Measurements from ENCODE around the gene HAND1. TPM values are rescaled to one million over a fixed set of nuclear protein-coding genes. Genes with fewer than 3 reads are reported as not detected.

HAND1 gene
- total RNA-seq, 1 donor from 2014 or later: not detected

DNA sequence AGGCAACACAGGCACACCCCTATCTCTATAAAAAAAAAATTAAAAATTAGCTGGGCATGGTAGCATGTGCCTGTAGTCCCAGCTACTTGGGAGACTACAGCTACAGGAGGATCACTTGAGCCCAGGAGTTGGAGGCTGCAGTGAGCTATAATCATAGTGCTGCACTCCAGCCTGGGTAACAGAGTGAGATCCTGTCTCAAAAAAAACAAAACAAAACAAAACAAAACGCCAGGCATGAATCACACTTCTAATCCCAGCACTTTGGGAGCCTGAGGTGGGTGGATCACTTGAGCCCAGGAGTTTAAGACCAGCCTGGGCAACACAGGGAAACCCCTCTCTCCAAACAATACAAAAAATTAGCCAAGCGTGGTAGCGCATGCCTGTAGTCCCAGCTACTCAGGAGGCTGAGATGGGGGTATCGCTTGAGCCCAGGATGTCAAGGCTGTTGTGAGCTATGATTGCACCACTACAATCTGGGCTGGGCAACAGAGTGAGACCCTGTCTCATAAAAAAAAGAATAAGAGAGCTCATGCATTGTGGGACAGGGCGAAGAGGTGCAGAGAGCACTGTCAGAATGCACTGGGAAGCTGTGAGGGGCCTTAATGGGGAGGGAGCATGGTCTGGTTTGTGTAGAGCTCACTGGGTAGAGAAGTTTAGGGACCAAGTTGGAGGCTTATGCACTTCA, 40.6 kb downstream of the HAND1 start:
- ATAC-seq (no peak), DNase-seq (ENCODE audit: low spot score) (no peak)
- intact Hi-C loops (cut with DNase I): no loop called here

- ATAC-seq (no peak), DNase-seq (ENCODE audit: low spot score) (no peak)
- intact Hi-C loops (cut with DNase I): no loop called here
Observed at GRCh38 chr5:154435226-154435625, 42.8 kb downstream of the HAND1 start.

DNA sequence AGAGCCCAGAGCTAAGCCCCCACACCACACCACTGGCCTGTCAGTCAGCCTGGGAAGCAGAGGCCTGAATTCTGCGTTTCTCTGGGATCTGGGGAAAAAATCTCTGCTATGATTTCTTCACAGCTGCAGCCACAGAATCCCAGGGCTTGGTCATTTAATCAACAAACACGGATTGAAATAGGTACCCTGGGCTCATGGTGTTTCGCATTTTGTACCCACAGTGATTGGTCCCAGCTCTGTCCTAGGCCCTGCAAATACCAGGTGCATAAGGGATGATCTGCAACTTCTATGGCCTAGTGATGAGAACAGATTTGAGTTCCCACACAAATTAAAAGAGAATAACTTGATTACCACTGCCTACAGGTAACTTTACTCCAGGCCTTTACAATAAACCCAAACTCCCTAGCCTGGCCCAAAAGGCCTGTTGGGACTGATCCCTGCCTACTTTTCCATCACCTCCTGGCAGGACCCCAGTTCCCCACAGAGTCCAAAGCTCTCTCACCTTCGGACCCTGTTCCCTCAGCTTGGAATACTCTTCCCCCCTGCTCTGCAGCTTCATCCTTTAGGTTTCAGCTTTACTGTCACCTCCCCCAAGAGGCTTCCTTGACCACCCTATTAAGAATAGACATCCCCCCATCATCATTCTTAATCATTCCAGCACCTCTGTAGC, 46.9 kb downstream of the HAND1 start:
- intact Hi-C loops (cut with DNase I): no loop called here

GRCh38 chr5:154430466-154430865, 47.6 kb downstream of the HAND1 start:
- intact Hi-C loops (cut with DNase I): no loop called here
- ATAC-seq: no peak
- DNase-seq (ENCODE audit: low spot score): no peak

More for the DNA sequence above, 46.9 kb downstream of the HAND1 start:
- DNase-seq (ENCODE audit: low spot score) (no peak), ATAC-seq (no peak)

- DNase-seq (ENCODE audit: low spot score) (no peak), ATAC-seq (no peak)
- intact Hi-C loops (cut with DNase I): no loop called here
Observed at GRCh38 chr5:154429341-154429740, 48.7 kb downstream of the HAND1 start.

GRCh38 chr5:154428208-154428607, 49.8 kb downstream of the HAND1 start:
- intact Hi-C loops (cut with DNase I): no loop called here
- no peak for ATAC-seq
- DNase-seq (ENCODE audit: low spot score): no peak

Other genes starting within 250 kb of the HAND1 start
- gene SAP30L, start 32.2 kb downstream of the HAND1 start, total RNA-seq: 41.8 TPM

Measured in sciatic nerve (tissue), 2 donors.